SHP77 treated with DMSO at 0.1 percent for 48 hours (cell line): ENCODE data around the gene MRPS18C.
"Not testable (repeated sequence)": the region's sequence is repeated elsewhere in the genome, so short reads cannot be mapped to it uniquely, and the experiment has no call there.

ENCODE experiments used
- DNase-seq: peaks from one replicate; lab custom pipeline; 2025; lab: John Stamatoyannopoulos, UW

Gene MRPS18C

GRCh38 chr4:83498187-83498586, 42.3 kb downstream of the MRPS18C start:
- DNase-seq, result no peak

- DNase-seq, result not testable (repeated sequence)
Observed at GRCh38 chr4:83501671-83502070, 45.8 kb downstream of the MRPS18C start.

- no peak for DNase-seq
Observed at GRCh38 chr4:83503974-83504373, 48.1 kb downstream of the MRPS18C start.

- DNase-seq, result no peak
Observed at GRCh38 chr4:83504503-83504902, 48.6 kb downstream of the MRPS18C start.

GRCh38 chr4:83504996-83505395, 49.1 kb downstream of the MRPS18C start:
- no peak for DNase-seq

GRCh38 chr4:83509156-83509585, 53.3 kb downstream of the MRPS18C start:
- DNase-seq, result peak; percentile 16

- no peak for DNase-seq
Observed at GRCh38 chr4:83510442-83510841, 54.6 kb downstream of the MRPS18C start.
